ENCODE measurements around the gene NUFIP1. TPM values are rescaled to one million over a fixed set of nuclear protein-coding genes. Genes with fewer than 3 reads are reported as not detected.

The NUFIP1 gene
- total and polyA plus RNA-seq, 4 donors: 0.92 to 2.0 (median 1.7) TPM

DNA sequence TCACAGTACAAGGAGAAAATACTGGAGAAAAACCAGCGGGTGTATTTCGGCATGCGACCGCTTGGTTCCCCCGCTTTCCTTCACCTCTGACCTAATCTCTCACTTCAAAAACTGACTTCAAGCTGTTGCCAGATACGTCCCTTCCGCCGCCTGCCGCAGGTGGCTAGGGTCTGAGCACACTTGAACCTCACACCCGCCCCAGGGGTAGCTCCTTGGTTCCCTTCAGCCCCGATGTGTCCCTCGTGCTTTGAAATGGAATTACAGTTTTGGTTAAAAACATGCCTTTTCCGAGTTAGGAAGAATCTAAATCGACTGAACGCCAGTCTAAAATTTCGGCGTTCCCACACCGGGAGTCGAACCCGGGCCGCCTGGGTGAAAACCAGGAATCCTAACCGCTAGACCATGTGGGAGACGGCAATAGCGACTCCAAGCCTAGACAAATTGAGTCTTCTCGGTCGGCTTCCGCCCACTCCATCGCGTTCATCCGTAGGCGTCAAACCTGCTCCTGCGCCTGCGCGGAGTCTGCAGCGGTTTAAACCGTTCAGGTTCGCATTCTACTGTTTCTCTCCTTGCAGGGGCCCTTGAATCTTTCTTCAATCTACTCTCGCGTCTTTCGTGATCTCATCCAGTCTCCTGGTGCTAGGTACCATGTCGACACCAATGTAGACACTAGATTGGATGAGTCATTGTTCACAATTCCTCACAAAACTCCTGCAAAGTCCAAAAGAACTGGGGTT lies 71.5 kb downstream of the NUFIP1 start:
- peak overlapping the region; percentile 42 to 74 (median 50) for H3K4me3 ChIP-seq (ENCODE audit: low read depth in 1 of 3, low read length in 3 of 3)
- peak in 1 of 2 donors; percentile 48 for TF ChIP-seq RAD21 (IDR thresholded peaks at IDR 0.05)
- TF ChIP-seq, protein P1, sequence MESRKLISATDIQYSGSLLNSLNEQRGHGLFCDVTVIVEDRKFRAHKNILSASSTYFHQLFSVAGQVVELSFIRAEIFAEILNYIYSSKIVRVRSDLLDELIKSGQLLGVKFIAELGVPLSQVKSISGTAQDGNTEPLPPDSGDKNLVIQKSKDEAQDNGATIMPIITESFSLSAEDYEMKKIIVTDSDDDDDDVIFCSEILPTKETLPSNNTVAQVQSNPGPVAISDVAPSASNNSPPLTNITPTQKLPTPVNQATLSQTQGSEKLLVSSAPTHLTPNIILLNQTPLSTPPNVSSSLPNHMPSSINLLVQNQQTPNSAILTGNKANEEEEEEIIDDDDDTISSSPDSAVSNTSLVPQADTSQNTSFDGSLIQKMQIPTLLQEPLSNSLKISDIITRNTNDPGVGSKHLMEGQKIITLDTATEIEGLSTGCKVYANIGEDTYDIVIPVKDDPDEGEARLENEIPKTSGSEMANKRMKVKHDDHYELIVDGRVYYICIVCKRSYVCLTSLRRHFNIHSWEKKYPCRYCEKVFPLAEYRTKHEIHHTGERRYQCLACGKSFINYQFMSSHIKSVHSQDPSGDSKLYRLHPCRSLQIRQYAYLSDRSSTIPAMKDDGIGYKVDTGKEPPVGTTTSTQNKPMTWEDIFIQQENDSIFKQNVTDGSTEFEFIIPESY (IDR thresholded peaks at IDR 0.05): no peak
- TF ChIP-seq GABPA (IDR thresholded peaks at IDR 0.05 in 1 of 2, conservative IDR thresholded peaks at IDR 0.05 in 1 of 2): peak in 1 of 2 donors; percentile 23
- TF ChIP-seq NR2F2 (IDR thresholded peaks at IDR 0.05): peak; percentile 93
- TF ChIP-seq, protein P2, sequence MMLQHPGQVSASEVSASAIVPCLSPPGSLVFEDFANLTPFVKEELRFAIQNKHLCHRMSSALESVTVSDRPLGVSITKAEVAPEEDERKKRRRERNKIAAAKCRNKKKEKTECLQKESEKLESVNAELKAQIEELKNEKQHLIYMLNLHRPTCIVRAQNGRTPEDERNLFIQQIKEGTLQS (IDR thresholded peaks at IDR 0.05): peak; percentile 100
- TF ChIP-seq TAF1 (conservative IDR thresholded peaks at IDR 0.05): no peak
- TF ChIP-seq HNF4A (conservative IDR thresholded peaks at IDR 0.05): peak; percentile 34 to 61
- TF ChIP-seq, protein P3, sequence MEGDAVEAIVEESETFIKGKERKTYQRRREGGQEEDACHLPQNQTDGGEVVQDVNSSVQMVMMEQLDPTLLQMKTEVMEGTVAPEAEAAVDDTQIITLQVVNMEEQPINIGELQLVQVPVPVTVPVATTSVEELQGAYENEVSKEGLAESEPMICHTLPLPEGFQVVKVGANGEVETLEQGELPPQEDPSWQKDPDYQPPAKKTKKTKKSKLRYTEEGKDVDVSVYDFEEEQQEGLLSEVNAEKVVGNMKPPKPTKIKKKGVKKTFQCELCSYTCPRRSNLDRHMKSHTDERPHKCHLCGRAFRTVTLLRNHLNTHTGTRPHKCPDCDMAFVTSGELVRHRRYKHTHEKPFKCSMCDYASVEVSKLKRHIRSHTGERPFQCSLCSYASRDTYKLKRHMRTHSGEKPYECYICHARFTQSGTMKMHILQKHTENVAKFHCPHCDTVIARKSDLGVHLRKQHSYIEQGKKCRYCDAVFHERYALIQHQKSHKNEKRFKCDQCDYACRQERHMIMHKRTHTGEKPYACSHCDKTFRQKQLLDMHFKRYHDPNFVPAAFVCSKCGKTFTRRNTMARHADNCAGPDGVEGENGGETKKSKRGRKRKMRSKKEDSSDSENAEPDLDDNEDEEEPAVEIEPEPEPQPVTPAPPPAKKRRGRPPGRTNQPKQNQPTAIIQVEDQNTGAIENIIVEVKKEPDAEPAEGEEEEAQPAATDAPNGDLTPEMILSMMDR (IDR thresholded peaks at IDR 0.05; ENCODE audit: low read depth, low read length, missing input control): peak; percentile 49
- no peak for TF ChIP-seq SP1 (IDR thresholded peaks at IDR 0.05)
- TF ChIP-seq FOXA1 (IDR thresholded peaks at IDR 0.05): peak; percentile 56
- no peak for TF ChIP-seq YY1 (IDR thresholded peaks at IDR 0.05)
- peak; percentile 29 for TF ChIP-seq FOXA2 (IDR thresholded peaks at IDR 0.05)
- no peak for TF ChIP-seq HNF4G (IDR thresholded peaks at IDR 0.05)
- TF ChIP-seq, protein P4, sequence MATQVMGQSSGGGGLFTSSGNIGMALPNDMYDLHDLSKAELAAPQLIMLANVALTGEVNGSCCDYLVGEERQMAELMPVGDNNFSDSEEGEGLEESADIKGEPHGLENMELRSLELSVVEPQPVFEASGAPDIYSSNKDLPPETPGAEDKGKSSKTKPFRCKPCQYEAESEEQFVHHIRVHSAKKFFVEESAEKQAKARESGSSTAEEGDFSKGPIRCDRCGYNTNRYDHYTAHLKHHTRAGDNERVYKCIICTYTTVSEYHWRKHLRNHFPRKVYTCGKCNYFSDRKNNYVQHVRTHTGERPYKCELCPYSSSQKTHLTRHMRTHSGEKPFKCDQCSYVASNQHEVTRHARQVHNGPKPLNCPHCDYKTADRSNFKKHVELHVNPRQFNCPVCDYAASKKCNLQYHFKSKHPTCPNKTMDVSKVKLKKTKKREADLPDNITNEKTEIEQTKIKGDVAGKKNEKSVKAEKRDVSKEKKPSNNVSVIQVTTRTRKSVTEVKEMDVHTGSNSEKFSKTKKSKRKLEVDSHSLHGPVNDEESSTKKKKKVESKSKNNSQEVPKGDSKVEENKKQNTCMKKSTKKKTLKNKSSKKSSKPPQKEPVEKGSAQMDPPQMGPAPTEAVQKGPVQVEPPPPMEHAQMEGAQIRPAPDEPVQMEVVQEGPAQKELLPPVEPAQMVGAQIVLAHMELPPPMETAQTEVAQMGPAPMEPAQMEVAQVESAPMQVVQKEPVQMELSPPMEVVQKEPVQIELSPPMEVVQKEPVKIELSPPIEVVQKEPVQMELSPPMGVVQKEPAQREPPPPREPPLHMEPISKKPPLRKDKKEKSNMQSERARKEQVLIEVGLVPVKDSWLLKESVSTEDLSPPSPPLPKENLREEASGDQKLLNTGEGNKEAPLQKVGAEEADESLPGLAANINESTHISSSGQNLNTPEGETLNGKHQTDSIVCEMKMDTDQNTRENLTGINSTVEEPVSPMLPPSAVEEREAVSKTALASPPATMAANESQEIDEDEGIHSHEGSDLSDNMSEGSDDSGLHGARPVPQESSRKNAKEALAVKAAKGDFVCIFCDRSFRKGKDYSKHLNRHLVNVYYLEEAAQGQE (IDR thresholded peaks at IDR 0.05): peak; percentile 12
- TF ChIP-seq JUND (IDR thresholded peaks at IDR 0.05): no peak
- TF ChIP-seq RXRA (IDR thresholded peaks at IDR 0.05): peak; percentile 63 to 79
- TF ChIP-seq, protein P5, sequence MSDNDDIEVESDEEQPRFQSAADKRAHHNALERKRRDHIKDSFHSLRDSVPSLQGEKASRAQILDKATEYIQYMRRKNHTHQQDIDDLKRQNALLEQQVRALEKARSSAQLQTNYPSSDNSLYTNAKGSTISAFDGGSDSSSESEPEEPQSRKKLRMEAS (IDR thresholded peaks at IDR 0.05): peak; percentile 90
- peak; percentile 99 for TF ChIP-seq EGR1 (IDR thresholded peaks at IDR 0.05; ENCODE audit: low read depth in 2 of 2)
- no peaks in the 10 kb centered on the region for H3K36me3 ChIP-seq (ENCODE audit: control insufficient read depth in 4 of 4, insufficient read depth in 3 of 4, low read depth in 1 of 4, low read length in 3 of 4)
- H3K9me3 ChIP-seq (ENCODE audit: control insufficient read depth in 4 of 4, low read length in 3 of 4): no peaks in the 10 kb centered on the region
- H3K4me1 ChIP-seq (ENCODE audit: control insufficient read depth in 4 of 4, insufficient read depth in 4 of 4, low read length in 3 of 4): peaks cover 0 to 4% (median 2%) of the 10 kb centered on the region in 4 donors
- WGBS: under 1% methylated on average over 41 of the region's 41 CpGs
- peak overlapping the region; percentile 95 to 99 for H3K27ac ChIP-seq (ENCODE audit: low read depth in 1 of 2, low read length in 2 of 2)
- H3K9ac ChIP-seq (ENCODE audit: low read depth in 1 of 2, low read length in 2 of 2): peak overlapping the region; percentile 57 to 98
- DNase-seq (ENCODE audit: low spot score): peak; percentile 96
- no peaks in the 10 kb centered on the region for H3K27me3 ChIP-seq (ENCODE audit: control insufficient read depth in 4 of 4, insufficient read depth in 4 of 4, low read length in 3 of 4)
